K562 (cell line): Measurements from ENCODE around the gene CD163. TPM values are rescaled to one million over a fixed set of nuclear protein-coding genes. Genes with fewer than 3 reads are reported as not detected.

Source experiments
- ATAC-seq: fragments of 200-7000 bp; cut with Tn5 transposase; 3 replicates; pipeline ENCODE4 v1.9.1; 2020; ENCODE audit warnings: moderate library complexity
- BruUV-seq: library from RNA; stranded (reverse); fragments of 400-500 nt; replicated peaks from 2 replicates; lab custom pipeline; 2021; lab: Mats Ljungman, UMichigan
- CTCF ChIA-PET: fragments of 300-600 bp; formaldehyde crosslinking; extraction: SDS; loops from one replicate; lab custom pipeline; 2021; ENCODE audit warnings: low intra/inter-chr PET ratio; lab: Yijun Ruan, JAX
- POLR2A ChIA-PET: fragments of 300-600, 350-650 bp; sonication (Branson Sonifier 250); formaldehyde crosslinking; extraction: SDS; loops from one replicate; lab custom pipeline; 2021; ENCODE audit warnings: antibody characterized with exemption, inconsistent platforms; lab: Yijun Ruan, JAX
- DNase-seq, 4 experiments: peaks; one replicate each; pipeline versions ENCODE4 v3.0.0 to v3.0.0-alpha.2; 2011 to 2018; ENCODE audit warnings: low spot score in 3 of 4, mixed read lengths in 3 of 4; ENCODE audit errors: extremely low read depth in 1 of 4
- FAIRE-seq: peaks from 2 replicates; lab custom pipeline; 2011; peaks lifted over from hg19 to GRCh38; lab: Jason Lieb, UNC
- H2AFZ ChIP-seq: 2 replicates; pipeline ENCODE4 v1.6.0; 2011; ENCODE audit warnings: low read depth, low read length, control low read depth, inconsistent platforms
- H3K27ac ChIP-seq: fragments of 200-600 bp; 3 replicates; pipeline ENCODE4 v1.8.0; 2011; ENCODE audit warnings: low read depth, mild to moderate bottlenecking, control low read depth, inconsistent platforms, low read length, moderate library complexity, mixed read lengths; ENCODE audit errors: extremely low read depth
- H3K27me3 ChIP-seq, 2 experiments: fragments of 300-600 bp in 1 of 2; 2 replicates in 1 of 2; 3 replicates in 1 of 2; pipeline versions ENCODE4 v1.6.0 to v1.8.0; 2011; ENCODE audit warnings: inconsistent platforms in 2 of 2, low read length in 2 of 2, mild to moderate bottlenecking in 1 of 2, mixed read lengths in 1 of 2, moderate library complexity in 1 of 2; ENCODE audit not compliant: control insufficient read depth in 2 of 2, insufficient read depth in 2 of 2
- H3K36me3 ChIP-seq: fragments of 300-600 bp; 3 replicates; pipeline ENCODE4 v1.8.0; 2011; ENCODE audit warnings: mild to moderate bottlenecking, low read length, inconsistent platforms; ENCODE audit not compliant: control insufficient read depth, insufficient read depth
- H3K4me1 ChIP-seq, 2 experiments: fragments of 200-600 bp in 1 of 2; replicated peaks in 1 of 2; 2 replicates in 1 of 2; 3 replicates in 1 of 2; pipeline versions ENCODE4 v1.5.1 to v1.8.0; 2011; ENCODE audit warnings: inconsistent platforms in 2 of 2, low read length in 2 of 2, mild to moderate bottlenecking in 1 of 2, mixed read lengths in 1 of 2, moderate library complexity in 1 of 2; ENCODE audit not compliant: control insufficient read depth in 2 of 2, insufficient read depth in 2 of 2
- H3K4me2 ChIP-seq: 2 replicates; pipeline ENCODE4 v1.6.1; 2011; ENCODE audit warnings: low read length, control low read depth, inconsistent platforms, mixed read lengths; ENCODE audit not compliant: insufficient read depth
- H3K4me3 ChIP-seq: fragments of 200-600 bp; sonication (generic), shearing (Covaris generic); 2 replicates; pipeline ENCODE4 v1.5.1; 2016; ENCODE audit warnings: control low read depth, inconsistent platforms
- H3K79me2 ChIP-seq: fragments of 200-600 bp; 3 replicates; pipeline ENCODE4 v1.8.0; 2011; ENCODE audit warnings: low read length, inconsistent platforms; ENCODE audit not compliant: control insufficient read depth, insufficient read depth
- H3K9ac ChIP-seq, 2 experiments: 2 replicates each; pipeline versions ENCODE4 v1.6.0 to v1.6.1; 2011; ENCODE audit warnings: low read depth in 2 of 2, low read length in 2 of 2, control low read depth in 1 of 2, inconsistent platforms in 1 of 2, mild to moderate bottlenecking in 1 of 2, mixed read lengths in 1 of 2; ENCODE audit not compliant: insufficient read depth in 1 of 2
- H3K9me1 ChIP-seq: one replicate; pipeline ENCODE4 v1.6.0; 2011; ENCODE audit warnings: inconsistent platforms, mild to moderate bottlenecking, low read length, moderate library complexity; ENCODE audit not compliant: control insufficient read depth, insufficient read depth
- H3K9me3 ChIP-seq: replicated peaks from 2 replicates; pipeline ENCODE4 v1.5.1; 2011; ENCODE audit warnings: low read depth, low read length, inconsistent platforms; ENCODE audit not compliant: control insufficient read depth, insufficient read depth
- H4K20me1 ChIP-seq: replicated peaks from 2 replicates; pipeline ENCODE4 v1.6.1; 2011; ENCODE audit warnings: low read length, inconsistent platforms, mixed read lengths; ENCODE audit not compliant: control insufficient read depth, insufficient read depth
- CBX1 ChIP-seq: sonication (generic); IDR thresholded peaks from 2 replicates; pipeline ENCODE4 v1.6.1; 2016; ENCODE audit warnings: antibody characterized with exemption, low read depth, mild to moderate bottlenecking
- GTF2F1 ChIP-seq: IDR thresholded peaks from 2 replicates; pipeline ENCODE4 v1.6.1; 2011; ENCODE audit warnings: low read depth, low read length, improper control_type of control experiment
- HDAC8 ChIP-seq: fragments of 450-650 bp; IDR thresholded peaks from 2 replicates; pipeline ENCODE4 v1.6.1; 2016; ENCODE audit warnings: mild to moderate bottlenecking, missing genetic modification characterization, moderate library complexity, missing compliant biosample characterization
- SIRT6 ChIP-seq: IDR thresholded peaks from one replicate; pipeline ENCODE4 v1.6.1; 2012; ENCODE audit warnings: low read depth, mild to moderate bottlenecking, control low read depth, inconsistent platforms, low read length, moderate library complexity
- SRSF3 ChIP-seq: fragments of 200-400 bp; formaldehyde crosslinking; IDR thresholded peaks from 2 replicates; pipeline ENCODE4 v1.6.1; 2016; ENCODE audit warnings: mild to moderate bottlenecking, low read length, moderate library complexity; ENCODE audit not compliant: insufficient read depth
- TAF7 ChIP-seq: fragments of 450-650 bp; IDR thresholded peaks from 2 replicates; pipeline ENCODE4 v1.6.1; 2016; ENCODE audit warnings: missing genetic modification characterization, missing compliant biosample characterization
- TRIM25 ChIP-seq: fragments of 450-650 bp; IDR thresholded peaks from 2 replicates; pipeline ENCODE4 v1.7.0; 2016; ENCODE audit warnings: borderline replicate concordance
- ZBTB1 ChIP-seq: sonication (generic); formaldehyde crosslinking; IDR thresholded peaks from 2 replicates; pipeline ENCODE4 v1.8.1; 2023; ENCODE audit warnings: missing genetic modification reagents, low read depth, mild to moderate bottlenecking, borderline replicate concordance
- ZFP30 ChIP-seq: fragments of 250-450 bp; sonication (Bioruptor Pico); IDR thresholded peaks from 2 replicates; pipeline ENCODE4 v1.8.0; 2022; ENCODE audit warnings: moderate library complexity, mild to moderate bottlenecking, inconsistent platforms, borderline replicate concordance
- ZNF143 ChIP-seq: sonication (generic); formaldehyde crosslinking; IDR thresholded peaks from 2 replicates; pipeline ENCODE4 v1.9.0; 2022; ENCODE audit warnings: mild to moderate bottlenecking, missing genetic modification reagents
- ZNF316 ChIP-seq: fragments of 450-650 bp; IDR thresholded peaks from 2 replicates; pipeline ENCODE4 v1.6.1; 2016
- ZNF785 ChIP-seq: fragments of 250-450 bp; sonication (Bioruptor Pico); IDR thresholded peaks from 2 replicates; pipeline ENCODE4 v1.4.0; 2020; ENCODE audit warnings: mild to moderate bottlenecking
- WGBS: fragments of 100-300 bp; shearing (Covaris generic); methylation state at CpG from one replicate; pipeline ENCODE4 v1.1.6; 2016; ENCODE audit warnings: low coverage, mixed read lengths; ENCODE audit not compliant: insufficient coverage; ENCODE audit errors: missing lambda C conversion rate; 5-methylcytosine and 5-hydroxymethylcytosine counted together
- in situ Hi-C: fragments of 300-500 bp; cut with MboI; formaldehyde crosslinking; loops from 4 replicates; pipeline ENCODE4 v1.15.0; 2018; ENCODE audit warnings: inconsistent platforms, mixed read lengths
- intact Hi-C: fragments of 100-400 bp; cut with micrococcal nuclease; formaldehyde crosslinking; loops from 2 replicates; pipeline ENCODE4 v1.14.2; 2022
- polyA plus RNA-seq, 8 experiments: library from polyadenylated mRNA; depleted of rRNA in 4 of 8; stranded (reverse) in 5 of 8; unstranded in 3 of 8; fragments of >200 nt; fragmentation: Nextera tagmentation in 2 of 8; fragmentation: Illumina TruSeq in 1 of 8; extraction: Ambion mirVana in 2 of 8; extraction: Trizol in 1 of 8; gene quantifications; 2 replicates each; pipeline versions ENCODE4 v1.2.1 to v1.2.3, GENCODE V29; 2011 to 2014; ENCODE audit warnings: inconsistent platforms in 1 of 8, missing spikeins in 1 of 8
- total RNA-seq, 7 experiments: library from RNA; depleted of rRNA in 6 of 7; stranded (reverse); fragments of >200 nt in 6 of 7; fragmentation: Illumina TruSeq in 2 of 7; extraction: Trizol in 2 of 7; gene quantifications; 2 replicates each; pipeline versions ENCODE4 v1.2.1 to v1.2.3, GENCODE V29; 2011 to 2021; ENCODE audit warnings: low replicate concordance in 1 of 7
- TF ChIP-seq, protein P1 (sequence below): fragments of 250-450 bp; sonication (Bioruptor Pico); IDR thresholded peaks from 2 replicates; pipeline ENCODE4 v1.4.0; 2020; ENCODE audit warnings: borderline replicate concordance

Gene CD163
- total and polyA plus RNA-seq, 9 of the 15 experiments (the other 6 are each of a cell fraction or from before 2014, with no cell fraction given): 0.62 TPM; not detected in 8

DNA sequence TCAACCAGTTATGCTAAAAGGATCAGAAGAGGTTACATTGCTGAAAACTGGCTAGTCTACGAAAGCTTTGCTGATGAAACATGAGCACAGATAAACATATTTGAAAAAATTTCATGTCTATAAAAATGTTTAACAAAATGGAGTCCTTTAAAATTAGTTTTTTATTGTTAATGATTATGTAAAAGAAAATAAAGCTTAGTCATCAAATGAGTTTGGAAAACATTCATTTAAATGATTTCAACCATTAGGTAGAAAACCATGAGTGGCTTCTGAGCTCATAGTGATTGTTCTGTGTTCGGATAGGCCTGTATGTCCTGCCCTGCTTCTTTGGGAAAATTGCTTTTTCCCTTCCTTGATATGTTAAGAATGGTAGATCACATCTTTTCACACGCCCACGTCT is 59.0 kb downstream of the CD163 start:
- no peaks in the 10 kb centered on the region for H3K9me3 ChIP-seq
- FAIRE-seq (no peak), ATAC-seq (no peak), DNase-seq (no peak)
- no peaks in the 10 kb centered on the region for H3K36me3 ChIP-seq
- in situ Hi-C loops (no loop called here), intact Hi-C loops (no loop called here)
- CTCF ChIA-PET: no interaction called here
- H4K20me1 ChIP-seq: no peaks in the 10 kb centered on the region
- H3K79me2 ChIP-seq: no peaks in the 10 kb centered on the region
- H3K4me1 ChIP-seq: peaks cover 0 to 4% of the 10 kb centered on the region in 2 experiments; a peak in 1 of 5 replicates
- H3K9me1 ChIP-seq: no peaks in the 10 kb centered on the region
- no peak overlapping the region for H3K4me2 ChIP-seq
- POLR2A ChIA-PET: no interaction called here
- no peak overlapping the region for H3K4me3 ChIP-seq
- BruUV-seq: no TSS peak
- no peak overlapping the region for H3K9ac ChIP-seq
- no peak overlapping the region for H2AFZ ChIP-seq
- WGBS: 53% methylated on average over 4 of the region's 4 CpGs
- TF ChIP-seq ZNF316: peak; percentile 72
- TF ChIP-seq ZNF785 (CRISPR knock-in tag): no peak
- TF ChIP-seq, all 486 proteins: peak for 1
- Histone ChIP-seq H3K27ac (no peak overlapping the region), H3K27me3 (no peaks in the 10 kb centered on the region)

DNA sequence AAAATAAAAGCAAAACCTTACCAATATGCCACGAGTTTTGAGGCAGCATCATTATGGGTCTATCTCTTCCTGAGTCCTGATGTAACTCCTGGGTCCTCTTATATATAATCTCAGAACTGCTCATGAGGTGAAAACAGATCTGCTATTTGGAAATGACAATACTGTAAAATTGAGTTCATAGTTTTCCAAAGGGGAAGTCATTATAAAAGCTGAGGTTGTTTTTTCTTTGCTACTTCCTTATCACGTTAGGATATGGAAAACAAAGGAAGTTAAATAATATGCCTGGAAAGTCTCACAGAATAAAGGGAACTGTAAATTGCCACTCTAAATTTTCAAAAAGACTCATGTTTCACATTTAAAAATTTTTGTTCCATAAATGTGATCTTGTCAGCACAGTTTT is 59.5 kb downstream of the CD163 start, which contains the start of gene CD163L1:
Gene CD163L1 (minus strand): TSS at position 78 of the 400 bp plus-strand sequence. CDS start 26 bp downstream, at position 52.
- no TSS peak for BruUV-seq
- FAIRE-seq: no peak
- Histone ChIP-seq H2AFZ (no peak within 1 kb of the TSS), H3K4me1 (peaks cover 0 to 4% of the 10 kb centered on the region in 2 experiments; a peak in 1 of 5 replicates), H3K27ac (no peak within 1 kb of the TSS), H3K9ac (no peak within 1 kb of the TSS), H3K36me3 (no peaks in the 10 kb centered on the region), H3K9me3 (no peaks in the 10 kb centered on the region), H4K20me1 (no peaks in the 10 kb centered on the region), H3K79me2 (no peaks in the 10 kb centered on the region), H3K4me3 (no peak within 1 kb of the TSS), H3K9me1 (no peaks in the 10 kb centered on the region), H3K4me2 (no peak within 1 kb of the TSS), H3K27me3 (no peaks in the 10 kb centered on the region)
- in situ Hi-C loops (no loop called here), intact Hi-C loops (no loop called here)
- ChIA-PET POLR2A (no interaction called here), CTCF (no interaction called here)
- DNase-seq: no peak
- WGBS: 0% methylated on average over 2 of the region's 2 CpGs
- no peak for ATAC-seq
- TF ChIP-seq, protein P1, sequence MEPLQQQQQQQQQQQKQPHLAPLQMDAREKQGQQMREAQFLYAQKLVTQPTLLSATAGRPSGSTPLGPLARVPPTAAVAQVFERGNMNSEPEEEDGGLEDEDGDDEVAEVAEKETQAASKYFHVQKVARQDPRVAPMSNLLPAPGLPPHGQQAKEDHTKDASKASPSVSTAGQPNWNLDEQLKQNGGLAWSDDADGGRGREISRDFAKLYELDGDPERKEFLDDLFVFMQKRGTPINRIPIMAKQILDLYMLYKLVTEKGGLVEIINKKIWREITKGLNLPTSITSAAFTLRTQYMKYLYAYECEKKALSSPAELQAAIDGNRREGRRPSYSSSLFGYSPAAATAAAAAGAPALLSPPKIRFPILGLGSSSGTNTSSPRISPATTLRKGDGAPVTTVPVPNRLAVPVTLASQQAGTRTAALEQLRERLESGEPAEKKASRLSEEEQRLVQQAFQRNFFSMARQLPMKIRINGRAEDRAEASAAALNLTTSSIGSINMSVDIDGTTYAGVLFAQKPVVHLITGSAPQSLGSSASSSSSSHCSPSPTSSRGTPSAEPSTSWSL (CRISPR knock-in tag): no peak
- TF ChIP-seq TAF7 (tag) (no peak), CBX1 (no peak), HDAC8 (tag) (no peak), TRIM25 (no peak), SRSF3 (no peak), SIRT6 (no peak), ZFP30 (CRISPR knock-in tag) (no peak), ZNF143 (CRISPR knock-in tag) (no peak), GTF2F1 (no peak), ZBTB1 (no peak)
